ENCODE results near the gene NT5DC1.

NT5DC1 gene

GRCh38 chr6:116169880-116170279 lies 69.2 kb downstream of the NT5DC1 start:
- H3K27me3 ChIP-seq (ENCODE audit: low read depth, low read length) = no peaks in the 10 kb centered on the region
- H3K4me1 ChIP-seq (ENCODE audit: control insufficient read depth in 1 of 2, insufficient read depth in 2 of 2, low read length in 2 of 2) = no peaks in the 10 kb centered on the region
- no peaks in the 10 kb centered on the region for H3K9me3 ChIP-seq (ENCODE audit: control insufficient read depth in 1 of 2, low read length in 2 of 2)
- no peak overlapping the region for H3K27ac ChIP-seq (ENCODE audit: low read length)
- peaks cover 0 to 4% of the 10 kb centered on the region in 2 donors for H3K36me3 ChIP-seq (ENCODE audit: control insufficient read depth in 1 of 2, insufficient read depth in 2 of 2, low read length in 2 of 2)
- no peak overlapping the region for H3K4me3 ChIP-seq (ENCODE audit: low read depth in 1 of 2, low read length in 2 of 2)

GRCh38 chr6:116170358-116171057 lies 69.9 kb downstream of the NT5DC1 start:
- peaks cover 0 to 5% of the 10 kb centered on the region in 2 donors for H3K9me3 ChIP-seq (ENCODE audit: control insufficient read depth in 1 of 2, low read length in 2 of 2)
- no peak overlapping the region for H3K4me3 ChIP-seq (ENCODE audit: low read depth in 1 of 2, low read length in 2 of 2)
- no peak overlapping the region for H3K27ac ChIP-seq (ENCODE audit: low read length)
- H3K36me3 ChIP-seq (ENCODE audit: control insufficient read depth in 1 of 2, insufficient read depth in 2 of 2, low read length in 2 of 2) = peaks cover 0 to 6% of the 10 kb centered on the region in 2 donors
- no peaks in the 10 kb centered on the region for H3K4me1 ChIP-seq (ENCODE audit: control insufficient read depth in 1 of 2, insufficient read depth in 2 of 2, low read length in 2 of 2)
- H3K27me3 ChIP-seq (ENCODE audit: low read depth, low read length) = no peaks in the 10 kb centered on the region

- H3K9me3 ChIP-seq (ENCODE audit: control insufficient read depth in 1 of 2, low read length in 2 of 2) = peaks cover 5 to 13% of the 10 kb centered on the region in 2 donors
- H3K36me3 ChIP-seq (ENCODE audit: control insufficient read depth in 1 of 2, insufficient read depth in 2 of 2, low read length in 2 of 2) = peaks cover 0 to 8% of the 10 kb centered on the region in 2 donors
- H3K27ac ChIP-seq (ENCODE audit: low read length) = no peak overlapping the region
- H3K27me3 ChIP-seq (ENCODE audit: low read depth, low read length) = no peaks in the 10 kb centered on the region
- H3K4me3 ChIP-seq (ENCODE audit: low read depth in 1 of 2, low read length in 2 of 2) = no peak overlapping the region
- no peaks in the 10 kb centered on the region for H3K4me1 ChIP-seq (ENCODE audit: control insufficient read depth in 1 of 2, insufficient read depth in 2 of 2, low read length in 2 of 2)
These were observed 73.3 kb downstream of the NT5DC1 start for GRCh38 chr6:116173928-116174327.

- H3K9me3 ChIP-seq (ENCODE audit: control insufficient read depth in 1 of 2, low read length in 2 of 2) = peaks cover 5 to 13% of the 10 kb centered on the region in 2 donors
- no peaks in the 10 kb centered on the region for H3K4me1 ChIP-seq (ENCODE audit: control insufficient read depth in 1 of 2, insufficient read depth in 2 of 2, low read length in 2 of 2)
- H3K27ac ChIP-seq (ENCODE audit: low read length) = no peak overlapping the region
- no peaks in the 10 kb centered on the region for H3K27me3 ChIP-seq (ENCODE audit: low read depth, low read length)
- peaks cover 0 to 8% of the 10 kb centered on the region in 2 donors for H3K36me3 ChIP-seq (ENCODE audit: control insufficient read depth in 1 of 2, insufficient read depth in 2 of 2, low read length in 2 of 2)
- no peak overlapping the region for H3K4me3 ChIP-seq (ENCODE audit: low read depth in 1 of 2, low read length in 2 of 2)
These were observed 74.7 kb downstream of the NT5DC1 start for GRCh38 chr6:116175344-116175743.

- H3K9me3 ChIP-seq (ENCODE audit: control insufficient read depth in 1 of 2, low read length in 2 of 2) = peaks cover 5 to 13% of the 10 kb centered on the region in 2 donors
- no peaks in the 10 kb centered on the region for H3K27me3 ChIP-seq (ENCODE audit: low read depth, low read length)
- no peak overlapping the region for H3K27ac ChIP-seq (ENCODE audit: low read length)
- no peak overlapping the region for H3K4me3 ChIP-seq (ENCODE audit: low read depth in 1 of 2, low read length in 2 of 2)
- H3K36me3 ChIP-seq (ENCODE audit: control insufficient read depth in 1 of 2, insufficient read depth in 2 of 2, low read length in 2 of 2) = peaks cover 0 to 8% of the 10 kb centered on the region in 2 donors
- H3K4me1 ChIP-seq (ENCODE audit: control insufficient read depth in 1 of 2, insufficient read depth in 2 of 2, low read length in 2 of 2) = no peaks in the 10 kb centered on the region
These were observed 75.9 kb downstream of the NT5DC1 start for GRCh38 chr6:116176596-116176995.

- H3K27ac ChIP-seq (ENCODE audit: low read length) = no peak overlapping the region
- no peaks in the 10 kb centered on the region for H3K27me3 ChIP-seq (ENCODE audit: low read depth, low read length)
- H3K9me3 ChIP-seq (ENCODE audit: control insufficient read depth in 1 of 2, low read length in 2 of 2) = peaks cover 5 to 9% of the 10 kb centered on the region in 2 donors
- H3K4me3 ChIP-seq (ENCODE audit: low read depth in 1 of 2, low read length in 2 of 2) = no peak overlapping the region
- H3K4me1 ChIP-seq (ENCODE audit: control insufficient read depth in 1 of 2, insufficient read depth in 2 of 2, low read length in 2 of 2) = no peaks in the 10 kb centered on the region
- peaks cover 0 to 3% of the 10 kb centered on the region in 2 donors for H3K36me3 ChIP-seq (ENCODE audit: control insufficient read depth in 1 of 2, insufficient read depth in 2 of 2, low read length in 2 of 2)
These were observed 79.7 kb downstream of the NT5DC1 start for GRCh38 chr6:116180375-116180774.

GRCh38 chr6:116189472-116189871 lies 88.8 kb downstream of the NT5DC1 start:
- Histone ChIP-seq H3K4me3 (ENCODE audit: low read depth in 1 of 2, low read length in 2 of 2) (no peak overlapping the region), H3K9me3 (ENCODE audit: control insufficient read depth in 1 of 2, low read length in 2 of 2) (no peaks in the 10 kb centered on the region), H3K4me1 (ENCODE audit: control insufficient read depth in 1 of 2, insufficient read depth in 2 of 2, low read length in 2 of 2) (peaks cover 0 to 25% of the 10 kb centered on the region in 2 donors), H3K27me3 (ENCODE audit: low read depth, low read length) (no peaks in the 10 kb centered on the region), H3K36me3 (ENCODE audit: control insufficient read depth in 1 of 2, insufficient read depth in 2 of 2, low read length in 2 of 2) (no peaks in the 10 kb centered on the region), H3K27ac (ENCODE audit: low read length) (no peak overlapping the region)

- no peaks in the 10 kb centered on the region for H3K36me3 ChIP-seq (ENCODE audit: control insufficient read depth in 1 of 2, insufficient read depth in 2 of 2, low read length in 2 of 2)
- H3K9me3 ChIP-seq (ENCODE audit: control insufficient read depth in 1 of 2, low read length in 2 of 2) = no peaks in the 10 kb centered on the region
- no peak overlapping the region for H3K27ac ChIP-seq (ENCODE audit: low read length)
- H3K4me1 ChIP-seq (ENCODE audit: control insufficient read depth in 1 of 2, insufficient read depth in 2 of 2, low read length in 2 of 2) = peaks cover 0 to 25% of the 10 kb centered on the region in 2 donors
- H3K27me3 ChIP-seq (ENCODE audit: low read depth, low read length) = no peaks in the 10 kb centered on the region
- H3K4me3 ChIP-seq (ENCODE audit: low read depth in 1 of 2, low read length in 2 of 2) = no peak overlapping the region
These were observed 89.9 kb downstream of the NT5DC1 start for GRCh38 chr6:116190550-116190949.

GRCh38 chr6:116191881-116192280 lies 91.2 kb downstream of the NT5DC1 start:
- peaks cover 0 to 25% of the 10 kb centered on the region in 2 donors for H3K4me1 ChIP-seq (ENCODE audit: control insufficient read depth in 1 of 2, insufficient read depth in 2 of 2, low read length in 2 of 2)
- H3K27me3 ChIP-seq (ENCODE audit: low read depth, low read length) = no peaks in the 10 kb centered on the region
- no peak overlapping the region for H3K4me3 ChIP-seq (ENCODE audit: low read depth in 1 of 2, low read length in 2 of 2)
- H3K9me3 ChIP-seq (ENCODE audit: control insufficient read depth in 1 of 2, low read length in 2 of 2) = no peaks in the 10 kb centered on the region
- H3K27ac ChIP-seq (ENCODE audit: low read length) = no peak overlapping the region
- H3K36me3 ChIP-seq (ENCODE audit: control insufficient read depth in 1 of 2, insufficient read depth in 2 of 2, low read length in 2 of 2) = no peaks in the 10 kb centered on the region

GRCh38 chr6:116192786-116193185 lies 92.1 kb downstream of the NT5DC1 start:
- no peak overlapping the region for H3K4me3 ChIP-seq (ENCODE audit: low read depth in 1 of 2, low read length in 2 of 2)
- H3K4me1 ChIP-seq (ENCODE audit: control insufficient read depth in 1 of 2, insufficient read depth in 2 of 2, low read length in 2 of 2) = peaks cover 0 to 25% of the 10 kb centered on the region in 2 donors
- no peaks in the 10 kb centered on the region for H3K36me3 ChIP-seq (ENCODE audit: control insufficient read depth in 1 of 2, insufficient read depth in 2 of 2, low read length in 2 of 2)
- no peak overlapping the region for H3K27ac ChIP-seq (ENCODE audit: low read length)
- H3K9me3 ChIP-seq (ENCODE audit: control insufficient read depth in 1 of 2, low read length in 2 of 2) = no peaks in the 10 kb centered on the region
- H3K27me3 ChIP-seq (ENCODE audit: low read depth, low read length) = no peaks in the 10 kb centered on the region

GRCh38 chr6:116196841-116197240 lies 96.2 kb downstream of the NT5DC1 start:
- Histone ChIP-seq H3K4me3 (ENCODE audit: low read depth in 1 of 2, low read length in 2 of 2) (no peak overlapping the region), H3K27me3 (ENCODE audit: low read depth, low read length) (no peaks in the 10 kb centered on the region), H3K9me3 (ENCODE audit: control insufficient read depth in 1 of 2, low read length in 2 of 2) (no peaks in the 10 kb centered on the region), H3K27ac (ENCODE audit: low read length) (no peak overlapping the region), H3K4me1 (ENCODE audit: control insufficient read depth in 1 of 2, insufficient read depth in 2 of 2, low read length in 2 of 2) (peaks cover 0 to 3% of the 10 kb centered on the region in 2 donors), H3K36me3 (ENCODE audit: control insufficient read depth in 1 of 2, insufficient read depth in 2 of 2, low read length in 2 of 2) (no peaks in the 10 kb centered on the region)
